Occipital lobe (tissue), 2 donors: Measurements from ENCODE around the gene SLIT3. TPM values are rescaled to one million over a fixed set of nuclear protein-coding genes. Genes with fewer than 3 reads are reported as not detected.
A peak's percentile ranks its signal among the peaks of the same experiment; 100 is the strongest.

Experiments used
- DNase-seq: peaks from one replicate; lab custom pipeline; 2025; lab: John Stamatoyannopoulos, UW
- total RNA-seq: library from RNA; depleted of rRNA; stranded (reverse); fragments of >200 nt; gene quantifications from one replicate; pipeline ENCODE4 v1.2.3, GENCODE V29; 2014

Gene SLIT3
- total RNA-seq, 1 donor from 2014 or later: 0.78 TPM

DNA sequence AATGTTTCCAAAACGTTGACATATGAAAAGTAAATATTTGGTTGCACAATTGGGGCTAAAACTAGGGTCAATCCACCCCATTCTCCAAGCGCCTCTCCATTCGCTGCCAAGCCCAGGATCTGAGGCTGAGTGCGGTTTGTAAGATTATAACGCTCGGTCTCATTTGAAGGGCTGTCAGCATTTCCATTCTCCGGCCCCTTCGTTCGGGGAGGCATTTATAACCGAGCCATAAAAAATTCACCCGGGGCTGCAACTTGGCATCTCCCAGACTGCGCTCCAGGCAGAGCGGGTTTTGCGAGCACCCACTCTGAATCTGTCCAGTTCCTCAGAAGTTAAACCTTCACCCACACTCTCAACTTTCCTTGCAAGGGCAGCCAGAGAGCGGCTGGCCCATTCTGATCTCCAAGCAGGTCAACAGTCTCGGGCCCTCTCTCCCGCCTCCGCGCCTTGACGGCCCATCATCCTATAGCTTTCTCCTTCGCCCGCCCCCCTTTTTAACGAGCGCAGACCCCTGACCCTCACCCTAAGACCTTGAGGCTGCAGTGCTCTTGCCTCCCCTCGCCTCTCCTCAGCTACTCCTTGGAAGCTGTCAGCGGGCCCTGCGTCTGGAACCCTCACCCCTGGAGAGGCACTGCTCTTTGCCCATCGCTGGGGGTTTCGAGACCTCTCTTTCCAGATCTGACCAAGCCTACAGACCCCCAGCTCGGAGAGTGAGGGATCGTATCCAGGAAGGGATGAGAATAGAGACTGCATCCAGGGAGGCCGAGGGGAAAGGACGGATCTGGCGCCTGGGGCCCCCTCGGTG, 1.1 kb downstream of the SLIT3 start:
- DNase-seq: no peak

DNA sequence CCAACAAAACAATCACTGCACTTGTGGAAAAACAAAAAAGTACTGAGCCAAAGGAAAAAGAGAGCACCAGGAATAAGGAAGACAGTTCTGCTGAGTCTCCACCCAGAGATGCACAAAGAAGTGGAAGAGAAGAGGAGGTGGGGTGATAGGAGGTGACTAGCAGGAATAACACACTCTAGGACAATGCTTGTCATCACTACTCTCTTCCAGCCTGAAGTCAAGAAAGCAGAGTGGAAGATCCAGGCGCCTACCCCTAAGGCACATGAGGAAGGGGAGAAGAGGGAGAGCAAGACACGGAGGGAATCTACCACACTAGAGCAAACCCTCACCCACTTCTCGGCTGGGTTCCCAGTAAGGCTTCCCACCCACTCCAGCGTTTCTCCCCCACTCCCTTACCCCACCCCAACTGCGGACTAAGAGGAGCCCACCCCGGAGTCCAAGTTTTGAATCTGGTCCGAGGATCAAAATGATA, 1.7 kb downstream of the SLIT3 start:
- DNase-seq: no peak

- no peak for DNase-seq
Observed at GRCh38 chr5:169298193-169298592, 2.7 kb downstream of the SLIT3 start.

DNA sequence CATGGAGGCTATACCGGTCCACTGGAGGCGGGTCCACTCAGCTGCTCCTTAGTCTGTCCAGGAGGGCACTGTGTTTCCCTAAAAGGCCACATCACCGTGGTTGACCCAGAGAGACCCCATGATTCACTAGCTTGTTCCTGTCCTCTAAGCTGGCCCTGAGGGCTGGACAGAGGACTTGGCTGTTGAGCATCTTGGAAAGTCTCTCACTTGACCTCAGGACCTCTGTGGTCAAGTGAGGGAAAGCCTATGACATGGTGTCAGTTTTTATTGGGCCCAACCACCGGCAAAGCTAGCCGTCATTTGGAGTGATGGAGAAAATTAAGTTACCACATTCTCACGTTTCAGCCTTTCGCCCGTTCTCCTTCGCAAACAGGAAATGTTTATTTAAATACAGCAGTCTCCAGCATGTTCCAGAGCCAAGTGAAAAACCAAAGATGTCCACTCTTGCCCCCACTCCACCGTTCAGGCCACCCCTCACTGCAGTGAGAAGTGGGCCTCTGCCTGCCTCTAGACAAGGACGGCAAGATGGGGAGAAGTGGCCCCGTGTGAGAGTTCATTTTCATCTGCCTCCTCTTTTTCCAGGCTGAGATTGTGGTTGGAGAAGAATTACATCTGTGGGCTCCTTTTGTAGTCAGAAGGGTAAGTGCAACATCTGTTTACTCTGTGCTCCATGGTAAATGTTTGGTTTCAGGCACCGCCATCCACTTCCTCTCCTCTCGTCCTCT, 4.4 kb downstream of the SLIT3 start:
- DNase-seq: no peak

DNA sequence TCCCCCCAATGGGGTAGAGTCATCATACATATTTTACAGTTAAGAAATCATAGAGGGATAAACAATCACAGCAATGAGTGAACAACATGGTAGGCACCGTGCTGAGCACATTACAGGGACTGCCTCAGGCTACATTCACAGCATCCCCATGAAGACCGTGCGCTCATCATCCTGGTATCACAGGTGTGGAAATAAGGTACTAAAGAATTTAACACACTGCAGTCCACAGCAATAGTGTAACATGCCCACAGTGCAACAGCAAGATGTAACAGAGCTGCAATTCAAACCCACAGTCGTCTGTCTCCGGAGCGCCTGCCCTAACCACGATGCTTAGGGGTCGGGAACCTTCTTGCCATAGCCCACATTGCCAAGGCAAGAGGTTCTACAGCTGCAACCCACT, 5.6 kb downstream of the SLIT3 start:
- DNase-seq: no peak

DNA sequence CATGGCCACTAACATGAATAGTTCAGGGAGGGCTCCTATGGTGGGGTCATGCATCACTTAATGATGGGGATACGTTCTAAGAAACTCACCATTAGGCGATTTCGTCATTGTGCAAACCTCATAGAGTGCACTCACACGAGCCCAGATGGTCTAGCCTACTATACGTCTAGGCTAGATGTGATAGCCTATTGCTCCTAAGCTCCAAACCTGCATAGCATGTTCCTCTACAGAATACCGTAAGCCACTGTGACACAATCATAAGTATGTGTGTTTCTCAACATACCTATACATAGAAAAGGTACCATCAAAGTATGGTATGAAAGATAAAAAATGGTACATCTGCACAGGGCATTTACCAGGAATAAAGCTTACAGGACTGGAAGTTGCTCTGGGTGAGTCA, 6.3 kb downstream of the SLIT3 start:
- no peak for DNase-seq

GRCh38 chr5:169291877-169292276, 9.1 kb downstream of the SLIT3 start:
- DNase-seq: no peak

DNA sequence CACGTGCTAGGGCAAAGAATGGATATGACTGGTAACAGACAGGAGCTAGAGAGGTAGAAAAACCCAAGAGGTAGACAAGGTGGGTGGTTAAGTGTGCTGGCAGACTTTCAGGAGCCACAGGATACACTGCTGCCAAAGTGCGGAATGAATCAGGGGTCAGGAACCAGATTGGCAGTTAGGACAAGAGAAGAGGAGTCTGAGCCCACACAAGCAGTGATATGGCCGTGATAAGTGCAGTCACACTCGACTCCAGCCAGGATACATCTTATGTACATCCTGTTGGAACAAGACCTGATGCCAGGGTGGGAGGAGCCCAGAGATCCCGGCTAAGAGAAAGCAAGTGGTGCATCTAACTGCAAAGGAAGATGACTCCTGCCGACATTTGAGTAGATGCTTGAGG, 10.0 kb downstream of the SLIT3 start:
- DNase-seq: no peak

DNA sequence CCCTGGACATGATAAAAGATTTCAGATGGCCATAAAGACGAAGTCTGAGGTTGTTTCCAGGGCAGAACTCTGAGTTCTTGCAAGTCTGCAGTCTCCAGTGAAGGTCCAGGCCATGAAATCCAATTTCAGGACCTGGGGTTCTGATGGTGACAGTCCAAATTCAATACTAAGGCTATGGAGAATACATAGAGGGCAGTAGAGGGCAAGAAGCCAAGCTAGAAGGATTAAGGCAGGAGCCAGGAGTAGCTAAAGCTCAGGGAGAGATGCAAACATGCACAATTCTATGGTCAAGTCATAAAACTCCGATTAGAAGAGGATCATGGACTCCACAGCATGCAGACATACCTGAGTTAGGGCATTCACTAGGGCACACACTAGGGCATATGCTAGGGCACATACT, 11.4 kb downstream of the SLIT3 start:
- DNase-seq: no peak

DNA sequence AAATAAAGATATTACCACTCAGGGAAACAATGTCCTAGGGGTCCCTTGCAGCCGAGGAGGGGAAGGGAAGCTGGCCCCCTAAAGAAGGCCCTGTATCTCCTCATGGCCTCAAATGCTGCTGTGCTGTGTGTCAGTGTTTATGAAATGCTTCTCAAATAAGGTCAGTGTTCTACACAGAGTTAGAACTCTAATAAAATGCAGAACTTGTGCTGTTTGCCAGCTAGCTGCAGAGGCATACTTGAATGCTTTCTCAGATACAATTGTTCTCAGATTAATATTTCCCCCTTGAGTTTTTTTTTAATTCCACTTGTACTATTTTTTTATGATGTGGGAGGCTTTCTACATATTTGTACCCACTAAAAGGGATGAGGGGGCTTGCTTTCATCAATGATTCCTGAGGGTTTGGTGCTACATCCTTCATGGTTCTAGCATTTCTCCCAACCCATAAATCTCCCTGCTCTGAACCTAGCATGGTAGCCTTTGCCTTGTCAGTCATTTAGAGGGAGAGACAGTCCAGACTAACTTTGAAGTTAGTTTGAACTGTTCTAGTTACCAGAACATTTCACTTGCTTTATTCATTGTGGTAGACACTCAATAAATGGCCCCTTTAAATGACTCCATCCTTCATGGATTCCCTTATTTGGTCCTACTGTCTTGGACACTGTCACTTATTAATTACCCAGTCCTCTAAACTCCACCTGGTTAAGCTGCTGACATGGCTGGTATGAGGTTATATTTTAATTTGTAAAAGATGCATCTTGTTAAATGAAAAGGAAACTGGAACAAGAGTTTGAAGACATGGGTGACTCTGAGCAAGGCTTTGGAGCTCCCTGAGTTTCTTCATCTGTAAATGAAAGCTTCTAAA, 12.6 kb downstream of the SLIT3 start:
- DNase-seq: no peak

GRCh38 chr5:169287529-169287928, 13.4 kb downstream of the SLIT3 start:
- peak; percentile 20 for DNase-seq

GRCh38 chr5:169286572-169287300, 14.2 kb downstream of the SLIT3 start:
- peak; percentile 35 for DNase-seq

DNA sequence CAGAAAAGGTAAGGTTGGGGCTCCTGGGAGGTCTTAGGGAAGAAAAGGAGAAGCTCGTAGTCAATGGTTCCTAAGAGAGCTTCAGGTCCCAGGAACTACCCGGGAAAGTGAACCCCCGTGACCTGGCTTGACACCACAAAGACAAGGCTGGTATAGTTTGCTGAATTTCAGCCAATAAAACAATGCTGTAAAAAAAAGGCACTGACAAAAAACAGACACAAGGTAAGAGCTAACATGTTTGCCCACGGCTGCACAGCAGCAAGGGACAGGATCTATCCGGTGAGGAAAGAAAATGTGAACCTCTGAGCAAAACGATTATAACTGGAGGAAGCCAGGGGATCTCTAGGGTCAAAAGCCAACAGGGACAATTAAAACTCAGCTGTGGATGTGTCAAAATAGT, 17.1 kb downstream of the SLIT3 start:
- no peak for DNase-seq

DNA sequence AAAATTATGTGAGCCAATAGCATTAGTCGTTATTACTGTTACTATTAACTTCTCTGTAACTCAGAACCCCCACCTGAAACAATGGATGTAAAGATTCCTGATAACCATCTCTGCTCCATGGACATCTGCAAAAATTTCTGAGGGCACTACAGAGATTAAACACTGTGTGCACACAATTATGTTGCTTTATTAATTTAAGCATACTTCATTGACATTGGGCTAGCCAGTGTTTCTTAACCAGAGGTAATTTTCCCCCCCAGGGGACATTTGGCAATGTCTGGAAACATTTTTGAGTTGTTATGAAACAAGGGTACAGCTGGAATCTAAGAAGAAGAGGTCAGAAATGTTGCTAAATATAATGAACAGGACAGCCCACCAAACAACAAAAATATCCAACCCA, 19.3 kb downstream of the SLIT3 start:
- no peak for DNase-seq

GRCh38 chr5:169280696-169281095, 20.2 kb downstream of the SLIT3 start:
- DNase-seq: no peak

DNA sequence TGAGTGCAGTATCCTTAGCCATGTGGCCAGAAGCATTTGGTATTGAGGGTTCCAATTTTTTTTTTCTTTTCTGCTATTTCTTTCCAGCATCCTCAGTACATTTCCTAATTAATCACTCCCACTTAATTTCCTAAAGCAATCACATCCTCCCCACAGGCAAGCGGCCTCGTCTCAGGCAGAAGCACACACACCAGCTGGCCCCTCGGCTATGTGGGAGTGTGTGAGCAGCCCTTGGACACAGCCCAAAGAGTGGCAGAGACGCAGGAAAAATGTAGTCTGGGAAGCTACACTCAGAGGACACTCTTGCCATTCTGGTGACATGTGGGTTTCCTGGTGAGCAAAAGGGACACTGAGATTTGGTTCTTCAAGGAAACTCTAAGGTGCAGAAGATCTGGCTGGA, 20.7 kb downstream of the SLIT3 start:
- DNase-seq: peak; percentile 45

GRCh38 chr5:169279125-169279524, 21.8 kb downstream of the SLIT3 start:
- no peak for DNase-seq

DNA sequence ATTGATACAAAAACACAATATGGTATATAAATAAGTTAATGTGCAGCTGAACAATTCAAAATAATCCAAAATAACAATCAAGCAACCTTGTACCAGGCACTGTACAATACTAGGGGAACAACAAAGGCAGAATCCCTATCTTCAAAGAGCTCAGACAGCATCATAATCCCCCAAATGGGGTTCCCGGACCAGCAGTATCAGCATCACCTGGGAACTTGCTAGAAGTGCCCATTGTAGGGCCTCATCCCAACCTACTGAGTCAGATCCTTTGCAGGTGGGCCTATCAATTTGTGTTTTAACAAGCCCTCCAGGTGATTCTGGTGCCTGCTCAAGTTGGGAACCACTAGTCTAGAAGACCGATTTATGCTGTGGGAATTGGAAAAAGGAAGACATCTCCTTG, 27.1 kb downstream of the SLIT3 start:
- no peak for DNase-seq

- no peak for DNase-seq
Observed at GRCh38 chr5:169273451-169273850, 27.5 kb downstream of the SLIT3 start.

DNA sequence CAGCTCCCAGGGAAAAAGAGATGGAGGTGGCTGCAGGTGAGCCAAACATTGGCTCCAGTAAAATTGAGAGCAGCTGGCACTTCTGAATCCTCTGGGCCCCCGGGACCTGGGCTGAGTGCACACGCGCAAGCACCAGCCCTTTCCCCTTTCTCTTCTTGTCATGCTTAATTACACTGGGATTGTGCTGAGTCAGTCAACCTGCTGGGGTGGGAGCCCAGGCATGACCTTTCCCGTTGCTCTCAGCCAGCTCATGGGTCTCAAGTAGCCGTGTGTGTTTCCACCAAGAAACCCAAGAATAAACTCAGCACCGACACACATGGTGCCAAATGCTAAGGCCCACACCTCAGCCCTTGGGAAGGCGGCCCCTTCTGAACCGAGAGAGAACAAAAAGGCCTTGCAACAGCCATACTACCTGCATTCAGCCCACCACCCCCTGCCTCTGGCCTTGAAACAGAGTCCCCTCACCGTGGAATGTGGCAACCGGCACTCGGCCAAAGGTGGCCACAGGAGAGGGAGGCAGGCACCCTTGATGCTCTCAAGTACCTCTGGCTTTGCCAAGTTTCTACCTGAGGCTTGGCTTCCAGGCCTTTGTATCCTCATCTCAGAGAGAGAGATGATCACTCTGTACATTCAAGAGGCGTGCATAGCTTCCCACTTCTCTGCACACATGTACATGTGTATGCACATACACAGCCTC, 28.1 kb downstream of the SLIT3 start:
- DNase-seq: no peak

DNA sequence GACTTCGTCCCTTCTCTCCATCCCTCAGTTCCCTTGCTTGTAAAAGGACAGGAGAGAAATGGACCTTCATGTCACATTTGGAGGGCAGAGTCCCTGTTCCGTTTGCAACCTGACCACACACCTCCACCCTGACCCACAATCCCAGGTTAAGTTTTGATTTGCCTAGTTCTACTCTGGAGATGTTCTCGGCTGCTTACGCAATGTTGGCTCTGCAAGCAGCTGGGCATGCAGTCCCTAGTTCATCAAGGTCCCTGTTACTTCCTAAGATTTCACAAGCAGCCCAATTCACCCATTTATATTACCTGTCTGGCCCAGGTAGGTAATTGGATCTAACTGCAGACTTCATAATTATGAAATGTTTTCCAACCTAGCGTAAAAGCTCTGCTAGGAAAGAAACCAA, 28.8 kb downstream of the SLIT3 start:
- DNase-seq: no peak
